ENCODE data around the gene MCM7.

- TF ChIP-seq, protein P1, sequence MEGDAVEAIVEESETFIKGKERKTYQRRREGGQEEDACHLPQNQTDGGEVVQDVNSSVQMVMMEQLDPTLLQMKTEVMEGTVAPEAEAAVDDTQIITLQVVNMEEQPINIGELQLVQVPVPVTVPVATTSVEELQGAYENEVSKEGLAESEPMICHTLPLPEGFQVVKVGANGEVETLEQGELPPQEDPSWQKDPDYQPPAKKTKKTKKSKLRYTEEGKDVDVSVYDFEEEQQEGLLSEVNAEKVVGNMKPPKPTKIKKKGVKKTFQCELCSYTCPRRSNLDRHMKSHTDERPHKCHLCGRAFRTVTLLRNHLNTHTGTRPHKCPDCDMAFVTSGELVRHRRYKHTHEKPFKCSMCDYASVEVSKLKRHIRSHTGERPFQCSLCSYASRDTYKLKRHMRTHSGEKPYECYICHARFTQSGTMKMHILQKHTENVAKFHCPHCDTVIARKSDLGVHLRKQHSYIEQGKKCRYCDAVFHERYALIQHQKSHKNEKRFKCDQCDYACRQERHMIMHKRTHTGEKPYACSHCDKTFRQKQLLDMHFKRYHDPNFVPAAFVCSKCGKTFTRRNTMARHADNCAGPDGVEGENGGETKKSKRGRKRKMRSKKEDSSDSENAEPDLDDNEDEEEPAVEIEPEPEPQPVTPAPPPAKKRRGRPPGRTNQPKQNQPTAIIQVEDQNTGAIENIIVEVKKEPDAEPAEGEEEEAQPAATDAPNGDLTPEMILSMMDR (IDR thresholded peaks at IDR 0.05): no peak
- TF ChIP-seq POLR2A (IDR thresholded peaks at IDR 0.05): no peak
- TF ChIP-seq EP300 (IDR thresholded peaks at IDR 0.05; ENCODE audit: low read depth): no peak
Observed at GRCh38 chr7:100088095-100088620, 13.0 kb downstream of the MCM7 start.
